HG03342 (cell line): Measurements from ENCODE around the gene NOS1AP.

Experiments
- ATAC-seq: cut with Tn5 transposase; IDR thresholded peaks from one replicate; pipeline ENCODE4 v1.9.1; 2021; ENCODE audit warnings: mild to moderate bottlenecking, moderate library complexity; ENCODE audit not compliant: unreplicated experiment

The NOS1AP gene

DNA sequence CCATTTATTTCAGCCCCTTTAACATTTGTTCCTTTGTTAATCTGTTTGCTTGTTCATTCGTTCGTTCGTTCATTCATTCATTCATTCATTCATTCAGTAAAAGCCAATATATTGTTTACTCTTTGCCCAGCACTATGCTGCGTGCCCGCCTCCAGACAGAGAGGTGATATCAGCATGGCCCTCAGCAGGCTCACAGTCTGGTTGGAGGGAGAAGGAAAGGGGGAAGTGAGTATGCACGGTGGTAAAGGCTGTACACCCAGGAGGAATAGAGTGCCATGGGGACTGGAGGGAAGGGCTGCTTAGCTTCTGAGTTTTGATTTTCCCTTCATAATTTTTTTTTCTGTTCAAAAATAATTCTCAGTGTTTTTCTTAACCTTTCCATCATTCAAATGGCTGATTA is 144.7 kb downstream of the NOS1AP start:
- no peak for ATAC-seq

GRCh38 chr1:162215902-162216301 is 146.4 kb downstream of the NOS1AP start:
- ATAC-seq: no peak

DNA sequence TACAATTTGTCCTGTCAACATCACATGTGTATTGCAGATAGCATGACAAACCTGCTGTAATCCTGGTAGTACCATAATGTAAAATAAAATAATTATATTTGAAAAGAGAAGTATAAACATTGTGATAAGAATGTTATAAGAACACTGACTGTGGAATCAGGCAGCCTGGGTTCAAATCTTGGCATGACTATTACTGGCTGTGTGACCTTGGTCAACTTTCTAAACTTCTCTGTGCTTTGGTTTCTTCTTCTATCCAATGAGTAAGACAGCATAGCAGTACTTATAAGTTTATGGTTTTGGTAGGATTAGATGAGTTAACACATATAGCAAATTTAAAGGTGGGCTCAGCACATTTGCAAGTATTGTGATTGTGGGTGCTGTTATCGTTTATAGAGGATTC is 147.1 kb downstream of the NOS1AP start:
- ATAC-seq: no peak

DNA sequence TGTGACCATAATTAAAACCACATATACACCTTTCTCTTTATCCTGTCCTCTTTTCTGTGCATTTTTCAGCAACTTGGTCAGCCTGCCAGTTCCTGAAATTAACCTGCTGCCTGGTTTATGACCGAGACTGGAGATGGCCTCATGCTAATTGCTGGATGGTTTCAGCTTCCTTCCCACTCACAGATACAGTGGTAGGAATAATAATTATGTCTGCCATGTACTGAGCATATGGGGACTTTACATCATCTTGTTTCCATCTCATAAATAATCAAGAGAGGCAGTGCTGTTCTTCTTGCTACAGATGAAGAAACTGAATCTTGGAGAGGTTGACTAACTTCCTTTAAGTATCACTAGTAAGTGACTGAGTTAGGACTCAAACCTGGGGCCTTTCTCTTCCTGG is 148.2 kb downstream of the NOS1AP start:
- no peak for ATAC-seq

DNA sequence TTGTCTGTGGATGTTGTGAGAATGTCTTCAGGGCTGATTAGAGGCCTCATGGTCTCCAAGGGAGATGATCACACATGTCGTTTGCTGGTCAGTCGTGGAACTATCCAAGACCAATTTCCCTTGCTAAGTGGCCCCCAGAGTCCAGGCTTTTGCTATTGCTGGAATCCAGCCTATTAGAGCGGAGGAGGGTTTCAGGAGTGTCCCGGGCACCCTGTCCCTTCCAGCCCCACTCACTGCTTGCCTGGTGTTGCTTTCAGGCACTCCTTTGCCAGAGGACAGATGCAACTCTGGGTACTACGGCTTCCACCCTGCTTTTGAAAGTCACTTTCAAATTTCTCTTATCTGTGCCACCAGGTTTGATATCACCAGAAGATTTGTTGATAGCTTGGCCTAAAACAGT is 149.1 kb downstream of the NOS1AP start:
- ATAC-seq: no peak

DNA sequence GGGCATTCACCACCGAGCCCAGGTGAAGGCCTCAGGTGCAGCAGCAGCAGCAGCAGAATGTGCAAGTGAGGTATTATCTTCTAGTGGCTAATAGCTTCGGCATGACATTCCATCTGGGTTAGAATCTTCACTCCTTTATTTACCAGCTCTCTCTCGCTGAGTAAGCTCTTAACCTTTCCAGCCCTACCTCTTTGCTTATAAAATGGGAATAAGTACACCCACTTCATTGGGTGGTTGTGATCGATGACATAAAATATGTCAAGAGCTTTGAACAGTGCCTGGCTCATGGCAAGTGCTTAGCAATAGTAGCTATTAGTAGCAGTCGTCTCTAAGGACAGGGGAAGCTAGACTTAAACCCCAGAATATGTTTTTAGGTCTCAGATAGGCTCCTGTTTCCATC is 149.5 kb downstream of the NOS1AP start:
- no peak for ATAC-seq

- ATAC-seq: no peak
Measured at GRCh38 chr1:162219461-162219860, 150.0 kb downstream of the NOS1AP start.

DNA sequence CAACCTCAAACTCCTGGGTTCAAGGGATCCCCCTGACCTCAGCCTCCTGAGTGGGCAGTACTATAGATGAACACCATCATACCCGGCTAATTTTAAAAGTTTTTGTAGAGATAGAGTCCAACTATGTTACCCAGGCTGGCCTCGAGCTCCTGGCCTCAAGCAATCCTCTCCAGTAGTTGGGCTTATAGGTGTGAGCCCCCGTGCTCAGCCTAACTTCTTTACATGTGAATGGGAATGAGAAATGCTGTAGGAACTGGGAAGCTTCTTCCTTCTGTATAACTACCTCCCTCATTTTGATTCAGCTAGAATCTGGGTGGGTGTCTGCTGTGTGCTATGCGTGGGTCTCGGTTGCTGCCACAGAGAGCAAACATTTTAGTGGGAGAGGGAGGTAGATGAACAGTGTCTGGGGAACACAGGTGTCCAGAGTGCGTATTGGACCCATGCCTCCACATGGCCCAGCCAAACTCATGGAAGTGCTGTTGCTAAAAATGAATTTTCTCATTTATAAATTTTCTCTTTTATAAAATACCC is 150.6 kb downstream of the NOS1AP start:
- no peak for ATAC-seq

DNA sequence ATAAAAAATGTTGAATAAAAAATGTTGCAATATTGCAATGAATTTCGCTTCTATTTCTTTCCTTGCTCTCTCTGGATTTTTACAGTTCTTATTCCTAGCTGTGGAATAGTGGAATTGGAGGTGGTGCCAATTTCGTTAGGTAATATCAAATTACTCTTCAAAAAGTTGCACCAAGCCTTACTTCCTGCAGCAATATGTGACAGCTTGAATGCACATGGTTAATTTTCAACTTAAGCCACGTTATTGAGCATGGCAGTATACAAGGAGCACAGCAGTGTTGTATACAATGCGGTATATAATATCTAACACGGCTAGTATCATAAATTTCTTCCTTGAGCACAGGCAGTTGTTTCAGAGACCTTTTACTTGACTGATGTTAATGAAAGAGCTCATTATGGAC is 152.5 kb downstream of the NOS1AP start:
- ATAC-seq: no peak

GRCh38 chr1:162222730-162223129 is 153.2 kb downstream of the NOS1AP start:
- no peak for ATAC-seq

DNA sequence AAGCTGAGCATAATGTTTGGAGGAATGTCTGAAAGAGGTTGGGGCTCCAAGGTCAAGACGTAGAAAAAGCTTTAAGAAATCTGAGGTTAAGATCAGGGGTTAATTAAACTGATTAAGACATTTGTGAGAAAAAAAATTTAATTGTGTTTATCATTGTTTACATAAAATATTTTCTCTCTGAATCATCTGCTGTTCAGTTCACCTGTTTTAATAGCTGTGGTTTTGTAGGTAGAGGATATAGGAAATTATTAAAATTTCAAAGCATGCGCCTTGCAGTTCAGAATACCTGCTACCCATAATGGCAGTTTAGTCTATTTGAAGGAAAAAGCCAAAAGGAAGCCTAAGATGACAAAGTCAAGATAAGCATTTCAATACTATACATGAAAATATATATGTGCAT is 154.0 kb downstream of the NOS1AP start:
- no peak for ATAC-seq

- no peak for ATAC-seq
Measured at GRCh38 chr1:162224267-162224666, 154.8 kb downstream of the NOS1AP start.

DNA sequence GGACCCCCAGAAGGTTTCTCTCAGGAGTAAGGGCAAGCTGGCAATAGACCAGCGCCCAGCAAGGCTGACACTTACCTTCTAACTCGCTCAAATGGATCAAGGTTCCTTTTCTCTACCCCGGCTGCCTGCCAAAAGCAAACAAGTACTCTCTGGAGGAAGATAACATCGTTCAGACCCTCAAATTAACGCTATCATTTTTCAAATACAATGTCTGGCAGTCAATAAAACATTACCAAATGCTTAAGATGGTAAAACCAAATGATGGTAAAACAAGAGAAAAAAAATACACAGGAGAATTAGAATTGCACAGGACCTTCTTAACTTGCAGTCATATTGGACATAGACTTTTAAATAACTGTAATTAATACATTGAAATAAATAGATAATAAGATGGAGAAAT is 159.1 kb downstream of the NOS1AP start:
- ATAC-seq: no peak

GRCh38 chr1:162229549-162229948 is 160.1 kb downstream of the NOS1AP start:
- no peak for ATAC-seq

DNA sequence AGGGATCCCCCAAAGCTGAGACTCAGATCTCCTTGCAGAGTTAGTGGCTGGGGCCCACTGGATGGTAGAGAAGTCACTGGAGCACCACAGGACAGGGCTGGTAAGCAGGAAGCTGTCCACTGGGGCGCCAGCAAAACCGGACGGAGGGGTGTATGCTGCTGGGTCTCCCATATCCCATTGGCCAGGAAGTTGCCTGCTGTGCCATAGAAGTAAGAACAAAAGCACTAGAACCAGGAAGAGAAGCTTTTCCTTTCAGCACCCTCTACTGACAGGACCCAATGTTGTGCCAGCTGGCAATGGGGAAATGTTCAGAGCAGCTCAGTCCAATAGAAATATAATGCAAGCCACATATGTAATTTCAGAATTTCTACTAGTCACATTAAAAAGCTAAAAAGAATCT is 160.6 kb downstream of the NOS1AP start:
- no peak for ATAC-seq

DNA sequence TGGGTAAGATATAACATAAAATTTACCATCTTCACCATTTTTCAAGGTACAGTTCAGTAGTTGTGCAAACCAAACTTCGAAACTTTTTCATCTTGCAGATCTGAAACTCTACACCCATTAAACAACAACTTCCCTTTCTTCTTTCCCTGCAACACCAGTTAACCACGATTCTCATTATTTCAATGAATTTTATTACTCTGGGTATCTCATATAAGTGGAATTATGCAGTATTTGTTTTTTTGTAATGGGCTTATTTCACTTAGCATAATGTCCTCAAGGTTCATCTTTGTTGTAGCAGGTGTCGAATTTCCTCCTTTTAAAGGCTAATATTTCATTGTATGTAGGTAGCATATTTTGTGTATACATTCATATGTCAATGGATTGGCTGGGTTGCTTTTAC is 161.0 kb downstream of the NOS1AP start:
- ATAC-seq: no peak

DNA sequence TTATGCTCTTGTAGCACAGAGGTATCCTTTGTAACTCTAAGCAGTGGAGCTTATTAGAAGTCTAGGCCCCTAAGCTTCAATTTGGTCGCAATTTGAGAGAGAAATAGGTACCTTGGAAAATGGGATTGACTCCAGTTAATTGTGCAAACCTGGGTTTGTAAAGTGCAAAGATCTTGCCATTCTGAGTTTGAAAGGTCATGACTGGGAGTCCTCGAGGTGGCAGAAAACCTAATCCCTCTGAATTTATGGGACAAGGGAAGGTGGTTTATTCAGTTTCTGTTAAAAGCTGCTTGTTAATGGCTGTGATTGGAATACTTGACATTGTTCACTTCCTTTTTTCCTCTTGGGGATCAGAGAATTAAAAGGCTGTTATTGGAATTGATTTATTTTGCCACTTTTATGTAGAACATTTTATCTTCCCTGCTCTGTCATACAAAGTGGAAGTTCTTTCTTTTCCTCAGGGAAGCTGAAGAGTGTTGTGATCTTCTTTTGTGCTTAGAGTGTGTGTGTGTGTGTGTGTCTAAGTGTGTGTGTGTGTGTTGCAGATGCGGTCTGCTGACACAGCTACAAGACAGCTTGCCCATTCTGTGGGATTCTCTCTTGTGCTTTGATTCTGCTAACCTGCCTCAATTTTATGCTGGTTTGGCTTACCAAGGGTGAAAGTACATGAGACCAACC is 162.7 kb downstream of the NOS1AP start:
- ATAC-seq: no peak

GRCh38 chr1:162233066-162233465 is 163.6 kb downstream of the NOS1AP start:
- ATAC-seq: no peak

DNA sequence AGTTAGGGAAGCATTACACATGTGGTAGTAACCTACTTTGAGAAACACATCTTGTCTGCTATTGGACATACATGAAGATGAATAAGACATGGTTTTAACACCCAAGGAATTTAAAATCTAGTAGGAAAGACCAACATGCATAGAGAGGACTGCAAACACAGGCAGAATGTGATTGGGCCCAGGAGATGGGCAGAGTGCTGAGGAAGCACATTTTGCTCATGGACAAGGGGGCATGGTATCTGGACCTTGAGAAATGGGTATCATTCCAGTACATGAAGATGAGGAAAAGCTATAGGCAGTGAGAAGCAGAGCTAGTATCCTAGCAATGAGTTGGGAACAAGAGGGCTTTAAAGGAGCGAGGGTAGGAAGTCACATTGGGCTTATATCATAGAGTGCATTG is 164.4 kb downstream of the NOS1AP start:
- ATAC-seq: no peak

- ATAC-seq: no peak
Measured at GRCh38 chr1:162234571-162234970, 165.1 kb downstream of the NOS1AP start.

GRCh38 chr1:162235241-162235800 is 165.8 kb downstream of the NOS1AP start:
- ATAC-seq: no peak

GRCh38 chr1:162236201-162236600 is 166.7 kb downstream of the NOS1AP start:
- no peak for ATAC-seq

GRCh38 chr1:162236618-162237017 is 167.1 kb downstream of the NOS1AP start:
- no peak for ATAC-seq
